ENCODE measurements around the gene ANKRD13A.

- no peak for TF ChIP-seq CTCF (IDR thresholded peaks at IDR 0.05)
- no peak for TF ChIP-seq POLR2A (IDR thresholded peaks at IDR 0.05)
Observed at GRCh38 chr12:109959411-109960093, 39.7 kb upstream of the ANKRD13A start.

Measured in sigmoid colon (tissue), 3 donors.